Measurements from ENCODE around the gene NOX1. TPM values are rescaled to one million over a fixed set of nuclear protein-coding genes. Genes with fewer than 3 reads are reported as not detected.

NOX1 gene
- total and polyA plus RNA-seq, 2 of the 13 experiments (the other 11 are each of a cell fraction or from before 2014, with no cell fraction given): 0.07 TPM; not detected in 1

GRCh38 chrX:100819837-100820666 is 54.1 kb downstream of the NOX1 start, which contains the start of gene CSTF2 (continued):
- TF ChIP-seq ZNF256 (CRISPR knock-in tag; conservative IDR thresholded peaks at IDR 0.05) (no peak), PATZ1 (CRISPR knock-in tag; IDR thresholded peaks at IDR 0.05) (peak; percentile 63), TFE3 (CRISPR knock-in tag; IDR thresholded peaks at IDR 0.05) (no peak), KDM3A (CRISPR knock-in tag; IDR thresholded peaks at IDR 0.05; ENCODE audit: low read depth) (no peak), ZBTB46 (CRISPR knock-in tag; IDR thresholded peaks at IDR 0.05; ENCODE audit: borderline replicate concordance) (no peak), STAT5B (CRISPR knock-in tag; IDR thresholded peaks at IDR 0.05) (no peak), DBP (CRISPR knock-in tag; IDR thresholded peaks at IDR 0.05; ENCODE audit: not compliant biosample characterization) (no peak), TFDP2 (CRISPR knock-in tag; IDR thresholded peaks at IDR 0.05) (no peak; the same call in 1 of the 2 replicates), JUN (CRISPR knock-in tag; IDR thresholded peaks at IDR 0.05) (no peak), AFF4 (CRISPR knock-in tag; IDR thresholded peaks at IDR 0.05) (no peak), ZNF749 (CRISPR knock-in tag; IDR thresholded peaks at IDR 0.05; ENCODE audit: borderline replicate concordance) (no peak), HOXA3 (CRISPR knock-in tag; IDR thresholded peaks at IDR 0.05) (peak; percentile 77), SMC3 (IDR thresholded peaks at IDR 0.05; ENCODE audit: low read length) (no peak), NR2F1 (CRISPR knock-in tag; IDR thresholded peaks at IDR 0.05) (no peak), GATAD2A (CRISPR knock-in tag; IDR thresholded peaks at IDR 0.05) (no peak), ELF4 (CRISPR knock-in tag; IDR thresholded peaks at IDR 0.05; ENCODE audit: borderline replicate concordance) (no peak), ATM (IDR thresholded peaks at IDR 0.05; ENCODE audit: borderline replicate concordance) (no peak), SCMH1 (CRISPR knock-in tag; IDR thresholded peaks at IDR 0.05; ENCODE audit: borderline replicate concordance) (no peak)
